GM21723 (cell line): ENCODE measurements around the gene DUOXA1.
"Not testable (repeated sequence)": the region's sequence is repeated elsewhere in the genome, so short reads cannot be mapped to it uniquely, and the experiment has no call there.

Source experiments
- ATAC-seq: cut with Tn5 transposase; IDR thresholded peaks from one replicate; pipeline ENCODE4 v1.9.1; 2021; ENCODE audit warnings: mild to moderate bottlenecking, moderate library complexity; ENCODE audit not compliant: unreplicated experiment

Gene DUOXA1

DNA sequence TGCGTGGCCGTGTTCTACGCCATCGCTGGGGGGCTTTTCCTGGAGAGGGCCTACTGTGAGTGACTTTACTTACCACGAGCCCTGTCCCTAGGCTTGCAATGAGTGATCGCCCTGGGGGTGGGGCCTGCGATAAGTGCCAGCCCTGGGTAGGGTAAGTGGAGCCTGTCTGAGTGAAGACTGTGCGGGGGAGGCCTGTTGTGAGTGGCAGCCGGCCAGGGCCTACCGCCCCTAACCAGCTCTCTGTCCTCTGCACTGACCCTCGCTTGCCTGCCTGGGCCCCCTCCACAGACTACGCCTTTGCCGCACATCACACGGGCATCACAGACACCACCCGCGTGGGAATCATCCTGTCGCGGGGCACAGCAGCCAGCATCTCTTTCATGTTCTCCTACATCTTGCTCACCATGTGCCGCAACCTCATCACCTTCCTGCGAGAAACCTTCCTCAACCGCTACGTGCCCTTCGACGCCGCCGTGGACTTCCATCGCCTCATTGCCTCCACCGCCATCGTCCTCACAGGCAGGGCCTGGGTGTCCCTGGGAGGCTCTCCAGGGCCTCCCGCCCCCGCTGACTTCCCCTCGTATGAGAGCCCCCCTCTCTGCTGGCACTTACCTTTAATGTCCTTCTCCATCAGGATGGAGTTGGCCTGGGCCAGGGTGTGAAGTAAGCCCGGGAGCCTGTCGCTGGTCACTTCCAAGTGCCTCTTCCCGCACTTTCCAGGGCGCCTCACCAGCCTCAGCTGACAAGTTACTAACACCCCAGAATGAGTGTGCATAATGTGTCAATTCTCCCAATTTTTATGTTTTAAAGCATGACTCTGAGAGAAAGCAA is 22.5 kb upstream of the DUOXA1 start:
- ATAC-seq: no peak

GRCh38 chr15:45150997-45151396 is 21.3 kb upstream of the DUOXA1 start:
- ATAC-seq: no peak

DNA sequence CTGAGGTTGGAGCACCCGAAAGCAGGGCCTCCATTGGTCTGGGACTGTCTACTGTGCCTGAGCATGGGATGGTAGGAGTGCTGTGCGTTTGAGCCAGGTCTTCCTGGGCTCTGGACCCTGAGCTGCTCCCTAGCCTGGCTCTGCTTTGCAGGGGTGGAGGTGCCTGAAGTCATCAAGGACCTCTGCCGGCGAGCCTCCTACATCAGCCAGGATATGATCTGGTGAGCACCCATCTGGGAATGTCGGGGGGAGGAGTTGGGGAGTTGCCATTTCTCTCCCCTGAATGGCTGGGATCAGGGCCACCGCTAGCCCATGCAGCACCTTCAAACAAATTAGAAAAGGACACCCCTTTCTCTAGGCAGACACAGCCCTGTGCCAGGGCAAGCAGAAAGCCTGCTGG is 20.8 kb upstream of the DUOXA1 start:
- ATAC-seq: no peak

- ATAC-seq: no peak
These were observed 19.4 kb upstream of the DUOXA1 start for GRCh38 chr15:45149060-45149459.

DNA sequence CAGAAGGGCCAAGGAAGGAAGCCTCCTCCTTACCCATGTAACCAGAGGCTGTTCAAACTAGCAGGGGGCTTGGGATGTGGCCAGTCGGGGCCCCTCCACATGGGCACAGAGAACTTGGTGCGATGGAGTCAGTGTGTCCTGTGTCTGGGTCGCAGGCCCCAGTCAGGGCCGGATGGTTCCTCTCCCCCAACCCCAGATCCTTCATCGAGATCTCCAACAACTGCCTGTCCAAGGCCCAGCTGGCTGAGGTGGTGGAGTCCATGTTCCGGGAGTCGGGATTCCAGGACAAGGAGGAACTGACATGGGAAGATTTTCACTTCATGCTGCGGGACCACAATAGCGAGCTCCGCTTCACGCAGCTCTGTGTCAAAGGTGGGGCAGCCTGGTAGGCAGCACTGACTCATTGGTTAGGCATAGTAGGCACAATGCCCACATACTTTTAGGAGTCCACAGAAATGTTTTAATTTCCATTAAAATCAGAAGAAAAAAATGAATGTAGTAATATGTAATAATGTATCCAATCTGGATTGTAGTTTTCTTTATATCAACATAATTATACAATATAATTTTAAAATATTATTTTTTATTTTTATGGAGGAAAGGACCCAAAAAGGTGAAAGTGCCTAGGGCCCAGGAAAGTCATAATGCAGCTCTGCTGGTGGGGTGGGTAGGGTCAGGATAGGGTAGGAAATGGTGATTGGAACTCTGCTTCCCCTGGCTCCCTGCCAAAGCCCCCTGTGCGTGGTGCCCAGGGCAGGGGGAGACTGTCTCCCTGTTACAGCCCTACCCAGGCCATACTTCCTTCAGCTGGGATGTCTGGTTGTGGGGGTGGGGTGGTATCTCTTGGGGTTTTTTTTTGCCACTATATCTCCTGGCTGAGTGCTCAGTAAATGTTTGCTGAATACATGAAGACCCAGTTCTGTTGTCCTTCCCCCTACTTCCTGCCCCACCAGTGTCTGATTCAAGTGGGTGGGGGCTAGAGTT is 18.7 kb upstream of the DUOXA1 start:
- no peak for ATAC-seq

GRCh38 chr15:45147606-45148005 is 17.9 kb upstream of the DUOXA1 start:
- no peak for ATAC-seq

GRCh38 chr15:45146405-45146804 is 16.7 kb upstream of the DUOXA1 start:
- no peak for ATAC-seq

DNA sequence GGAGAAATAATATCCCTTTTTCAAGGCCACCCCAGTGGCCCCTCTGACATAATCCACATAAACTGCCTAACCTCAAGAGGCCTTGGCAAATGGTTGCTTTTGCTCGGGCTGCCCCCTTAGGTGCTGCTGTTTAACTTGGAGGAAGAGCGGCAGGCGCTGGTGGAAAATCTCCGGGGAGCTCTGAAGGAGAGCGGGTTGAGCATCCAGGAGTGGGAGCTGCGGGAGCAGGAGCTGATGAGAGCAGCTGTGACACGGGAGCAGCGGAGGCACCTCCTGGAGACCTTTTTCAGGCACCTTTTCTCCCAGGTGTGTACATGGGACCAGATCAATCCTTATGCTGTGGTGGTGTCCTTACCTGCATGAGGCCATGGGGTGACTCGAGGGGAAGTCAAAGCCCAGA is 15.1 kb upstream of the DUOXA1 start:
- ATAC-seq: no peak

DNA sequence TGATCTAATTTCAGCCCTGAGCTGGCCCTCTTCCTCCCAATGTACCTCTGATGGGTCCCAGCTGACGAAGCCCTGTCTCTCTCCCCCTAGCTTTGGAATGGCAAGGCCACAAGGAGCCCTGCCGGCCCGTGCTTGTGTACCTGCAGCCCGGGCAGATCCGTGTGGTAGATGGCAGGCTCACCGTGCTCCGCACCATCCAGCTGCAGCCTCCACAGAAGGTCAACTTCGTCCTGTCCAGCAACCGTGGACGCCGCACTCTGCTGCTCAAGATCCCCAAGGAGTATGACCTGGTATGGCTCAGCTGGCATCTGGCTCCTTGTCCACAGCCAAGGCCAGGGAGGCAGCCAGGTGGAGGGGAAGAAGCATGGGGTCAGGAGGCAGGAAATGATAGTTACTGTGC is 14.3 kb upstream of the DUOXA1 start:
- no peak for ATAC-seq

DNA sequence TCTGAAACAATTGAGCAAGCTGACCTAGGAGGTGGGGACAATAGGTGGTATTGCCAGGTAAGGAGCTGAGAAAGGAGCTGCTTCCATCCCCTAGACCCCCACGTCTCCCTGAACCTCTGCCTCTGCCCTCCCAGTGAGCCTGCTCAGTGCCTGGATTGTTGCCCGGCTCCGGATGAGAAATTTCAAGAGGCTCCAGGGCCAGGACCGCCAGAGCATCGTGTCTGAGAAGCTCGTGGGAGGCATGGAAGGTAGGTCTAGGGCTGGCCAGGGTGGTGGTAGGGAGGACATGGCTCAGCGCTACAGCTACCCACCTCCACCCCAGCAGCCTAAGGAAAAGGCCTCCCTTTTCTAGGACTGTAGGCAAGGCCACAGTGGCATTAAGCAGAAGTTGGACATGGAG is 13.4 kb upstream of the DUOXA1 start:
- ATAC-seq: no peak

DNA sequence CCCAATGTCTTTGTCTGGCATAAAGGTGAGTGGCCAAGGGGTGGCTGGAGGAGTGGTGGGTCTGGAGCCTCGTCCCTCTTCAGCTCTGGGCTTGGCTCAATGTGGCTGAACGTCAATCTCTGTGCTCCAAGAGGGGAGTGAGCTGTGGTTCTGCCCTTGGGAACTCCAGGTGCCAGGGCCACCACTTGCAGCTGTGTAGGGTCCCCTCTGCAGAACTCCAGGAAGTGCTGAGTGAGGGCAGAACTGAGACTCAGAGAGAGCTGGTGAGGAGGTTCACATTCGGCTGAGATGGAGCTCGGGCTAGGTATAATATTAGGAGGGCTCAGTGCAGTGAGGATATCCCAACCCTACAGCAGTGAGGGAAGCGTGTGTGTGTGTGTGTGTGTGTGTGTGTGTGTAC is 11.7 kb upstream of the DUOXA1 start:
- ATAC-seq: no peak

DNA sequence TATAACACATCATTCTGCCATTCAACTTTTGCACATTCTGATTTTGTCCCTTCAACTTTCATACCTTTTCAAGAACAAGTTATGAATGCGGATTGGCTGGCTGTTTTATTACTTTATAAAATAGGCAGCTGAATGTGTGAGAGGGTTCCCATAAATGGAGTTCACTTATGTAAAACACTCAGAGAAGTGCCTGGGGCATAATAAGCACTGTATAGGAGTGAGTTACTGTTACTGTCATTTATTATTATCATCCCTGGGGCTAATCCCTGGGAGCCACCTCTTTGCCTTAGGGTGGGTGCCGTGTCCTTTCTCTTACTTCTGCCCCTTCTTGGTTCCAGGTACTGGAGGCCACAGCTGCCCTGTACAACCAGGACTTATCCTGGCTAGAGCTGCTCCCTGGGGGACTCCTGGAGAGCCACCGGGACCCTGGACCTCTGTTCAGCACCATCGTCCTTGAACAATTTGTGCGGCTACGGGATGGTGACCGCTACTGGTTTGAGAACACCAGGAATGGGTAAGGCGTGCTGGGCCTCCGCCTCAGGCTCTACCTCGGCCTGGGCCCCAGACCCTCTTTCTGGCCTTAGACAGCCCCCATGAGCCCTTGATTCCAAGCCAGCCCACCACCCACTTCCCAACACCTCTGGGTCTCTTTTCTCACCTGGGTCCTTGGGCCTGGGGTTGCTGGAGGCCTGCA is 11.0 kb upstream of the DUOXA1 start:
- no peak for ATAC-seq

- ATAC-seq: no peak
These were observed 10.1 kb upstream of the DUOXA1 start for GRCh38 chr15:45139770-45140169.

GRCh38 chr15:45138814-45139765 is 9.4 kb upstream of the DUOXA1 start:
- no peak for ATAC-seq

DNA sequence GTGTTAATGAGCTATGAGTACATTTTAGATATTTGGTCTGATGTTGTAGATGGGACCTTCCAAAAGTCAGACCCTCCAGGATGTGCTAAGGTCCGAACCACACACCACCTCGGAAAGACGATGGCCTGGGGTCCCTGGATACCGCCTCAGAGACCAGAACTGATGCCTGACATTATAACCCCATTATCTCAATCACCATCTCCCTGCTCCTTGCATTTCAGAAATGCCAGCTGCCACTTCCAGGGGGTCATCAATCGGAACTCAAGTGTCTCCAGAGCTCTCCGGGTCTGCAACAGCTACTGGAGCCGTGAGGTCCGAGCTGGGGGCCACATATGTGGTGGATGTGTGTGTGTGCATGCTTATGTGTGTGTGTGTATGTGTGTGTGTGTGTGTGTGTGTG is 8.0 kb upstream of the DUOXA1 start:
- ATAC-seq: no peak

- ATAC-seq: no peak
These were observed 6.7 kb upstream of the DUOXA1 start for GRCh38 chr15:45136378-45136764.

- ATAC-seq: not testable (repeated sequence)
These were observed 6.2 kb upstream of the DUOXA1 start for GRCh38 chr15:45135705-45136377.

GRCh38 chr15:45134682-45135604 is 5.3 kb upstream of the DUOXA1 start:
- ATAC-seq: no peak

DNA sequence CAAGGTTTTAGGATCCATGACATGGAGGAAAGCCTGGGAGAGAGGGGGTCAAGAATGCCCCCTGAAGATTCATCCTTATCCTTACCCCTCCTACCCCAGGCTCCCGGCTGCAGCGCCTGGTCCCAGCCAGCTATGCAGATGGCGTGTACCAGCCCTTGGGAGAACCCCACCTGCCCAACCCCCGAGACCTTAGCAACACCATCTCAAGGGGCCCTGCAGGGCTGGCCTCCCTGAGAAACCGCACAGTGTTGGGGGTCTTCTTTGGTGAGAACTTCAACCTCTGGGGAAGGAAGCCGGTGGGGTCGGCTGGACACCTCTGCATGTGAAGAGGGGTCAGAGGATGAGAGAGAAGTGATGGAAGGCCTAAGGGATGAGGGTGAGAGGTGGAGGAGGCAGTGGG is 4.4 kb upstream of the DUOXA1 start:
- ATAC-seq: no peak
